HG02852 (cell line): ENCODE data around the gene CEP164.

Experiments
- ATAC-seq: cut with Tn5 transposase; IDR thresholded peaks from one replicate; pipeline ENCODE4 v1.9.1; 2021; ENCODE audit warnings: mild to moderate bottlenecking, moderate library complexity; ENCODE audit not compliant: unreplicated experiment

Gene CEP164

GRCh38 chr11:117327567-117328374 is at the start of gene CEP164:
Gene CEP164, plus strand, starts transcription at chr11:117327854. Its CDS starts 10,733 bp downstream, at chr11:117338587.
- peak; percentile 95 for ATAC-seq

GRCh38 chr11:117278347-117278746 is 49.3 kb upstream of the CEP164 start:
- no peak for ATAC-seq

- ATAC-seq, result no peak
These were observed 47.8 kb upstream of the CEP164 start for GRCh38 chr11:117279711-117280376.

GRCh38 chr11:117281159-117281558 is 46.5 kb upstream of the CEP164 start:
- no peak for ATAC-seq

- ATAC-seq, result no peak
These were observed 45.8 kb upstream of the CEP164 start for GRCh38 chr11:117281869-117282268.

GRCh38 chr11:117282956-117283355 is 44.7 kb upstream of the CEP164 start:
- ATAC-seq, result no peak

- ATAC-seq, result no peak
These were observed 43.6 kb upstream of the CEP164 start for GRCh38 chr11:117284053-117284452.

- no peak for ATAC-seq
These were observed 41.1 kb upstream of the CEP164 start for GRCh38 chr11:117286588-117286987.

- no peak for ATAC-seq
These were observed 40.0 kb upstream of the CEP164 start for GRCh38 chr11:117287668-117288067.

GRCh38 chr11:117289795-117290194 is 37.9 kb upstream of the CEP164 start:
- no peak for ATAC-seq

- no peak for ATAC-seq
These were observed 36.8 kb upstream of the CEP164 start, which contains the start of gene BACE1-AS for GRCh38 chr11:117290809-117291396. Gene BACE1-AS, plus strand, starts transcription at chr11:117291346.

- ATAC-seq, result no peak
These were observed 35.0 kb upstream of the CEP164 start for GRCh38 chr11:117292616-117293015.

GRCh38 chr11:117295438-117296137 is 32.1 kb upstream of the CEP164 start:
- no peak for ATAC-seq

- ATAC-seq, result no peak
These were observed 30.8 kb upstream of the CEP164 start for GRCh38 chr11:117296881-117297280.

- ATAC-seq, result no peak
These were observed 29.5 kb upstream of the CEP164 start for GRCh38 chr11:117298195-117298594.

- ATAC-seq, result no peak
These were observed 28.0 kb upstream of the CEP164 start for GRCh38 chr11:117299351-117300282.

GRCh38 chr11:117300283-117300663 is 27.4 kb upstream of the CEP164 start:
- ATAC-seq, result no peak

GRCh38 chr11:117300773-117301172 is 26.9 kb upstream of the CEP164 start:
- no peak for ATAC-seq

- no peak for ATAC-seq
These were observed 25.4 kb upstream of the CEP164 start for GRCh38 chr11:117302228-117302627.

GRCh38 chr11:117303101-117303500 is 24.6 kb upstream of the CEP164 start:
- ATAC-seq, result no peak
